HG03469 (cell line): ENCODE data around the gene MYADM.
"Not testable (repeated sequence)": the region's sequence is repeated elsewhere in the genome, so short reads cannot be mapped to it uniquely, and the experiment has no call there.

ENCODE experiments used
- ATAC-seq: cut with Tn5 transposase; IDR thresholded peaks from one replicate; pipeline ENCODE4 v1.9.1; 2021; ENCODE audit warnings: mild to moderate bottlenecking, moderate library complexity, moderate number of reproducible peaks; ENCODE audit not compliant: unreplicated experiment

MYADM gene

DNA sequence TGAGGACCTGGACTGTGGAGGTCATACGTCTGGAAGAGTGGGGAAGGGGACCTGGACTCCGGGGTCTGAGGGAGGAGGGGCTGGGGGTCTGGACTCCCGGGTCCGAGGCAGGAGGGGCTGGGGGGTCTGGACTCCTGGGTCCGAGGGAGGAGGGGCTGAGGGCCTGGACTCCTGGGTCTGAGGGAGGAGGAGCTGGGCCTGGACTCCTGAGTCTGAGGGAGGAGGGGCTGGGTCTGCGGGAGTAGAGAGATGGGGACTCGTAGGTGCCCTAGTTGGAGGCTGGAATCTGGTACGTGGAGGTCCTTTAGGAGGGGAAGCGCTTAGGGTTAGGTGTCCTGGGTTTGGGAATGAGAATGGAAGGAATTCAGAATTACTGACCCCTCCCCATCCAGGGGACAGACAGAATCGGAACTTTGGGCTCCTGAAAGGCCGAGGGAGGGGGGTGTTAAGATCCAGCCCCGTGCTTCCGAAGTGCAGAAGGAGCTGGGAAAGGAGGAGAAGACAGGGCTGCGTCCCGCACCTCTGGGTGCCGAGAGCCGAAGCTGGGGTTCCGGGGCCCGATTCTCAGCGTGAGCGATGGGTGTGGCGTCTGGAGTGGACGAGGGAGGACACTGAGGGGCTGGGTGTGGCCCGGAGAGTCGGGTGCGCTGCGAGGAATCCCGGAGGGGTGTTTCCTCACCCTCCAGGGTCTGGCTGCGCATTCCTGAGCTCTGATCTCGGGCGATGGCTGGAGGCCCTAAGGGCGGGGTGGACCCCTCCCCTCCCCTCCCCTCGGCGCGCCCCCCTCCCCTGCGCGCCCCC, 608 bp downstream of the MYADM start:
- no peak for ATAC-seq

DNA sequence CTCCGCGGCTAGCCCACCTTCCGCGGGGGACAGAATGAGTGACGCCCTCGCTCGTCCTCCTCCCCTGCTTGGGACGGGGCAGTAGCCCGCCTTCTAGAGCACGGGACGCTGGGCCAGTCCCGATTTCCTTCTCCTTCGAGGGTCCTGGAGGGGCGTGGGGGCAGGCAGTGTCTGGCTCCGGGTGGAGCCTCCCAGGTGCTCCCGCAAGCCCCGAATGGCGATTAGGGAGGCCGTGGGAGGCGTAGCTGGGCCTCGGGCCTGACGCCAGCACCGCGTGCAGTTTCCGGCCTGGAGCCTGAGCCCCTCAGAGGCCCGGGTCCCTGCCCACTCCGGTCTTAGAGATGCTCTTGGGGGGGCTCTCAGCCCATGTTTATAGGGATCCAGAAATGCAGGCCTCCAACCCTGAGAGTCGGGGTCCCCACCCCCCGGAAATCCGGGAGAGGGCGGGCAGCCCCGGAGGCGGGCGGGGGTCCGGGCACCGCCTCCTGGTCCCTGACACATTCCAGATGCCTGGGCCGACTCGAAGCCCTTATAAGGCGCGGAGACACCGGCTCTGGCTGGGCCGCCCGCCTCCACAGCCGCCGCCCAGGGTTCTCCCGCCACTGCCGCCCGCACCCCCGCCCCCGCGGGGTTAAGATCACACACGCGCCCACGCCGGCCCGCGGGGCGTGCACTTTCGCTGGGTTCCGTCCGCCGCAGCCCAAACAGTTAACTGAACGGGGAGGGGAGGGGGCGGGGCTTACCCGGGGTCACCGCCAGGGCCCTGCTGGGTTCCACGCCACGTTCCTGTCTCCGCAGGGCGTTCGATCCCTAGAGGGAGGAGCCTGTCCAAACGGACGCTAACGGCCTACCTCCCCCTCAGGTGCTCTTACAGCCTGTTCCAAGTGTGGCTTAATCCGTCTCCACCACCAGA, 1.5 kb downstream of the MYADM start:
- ATAC-seq, result no peak

DNA sequence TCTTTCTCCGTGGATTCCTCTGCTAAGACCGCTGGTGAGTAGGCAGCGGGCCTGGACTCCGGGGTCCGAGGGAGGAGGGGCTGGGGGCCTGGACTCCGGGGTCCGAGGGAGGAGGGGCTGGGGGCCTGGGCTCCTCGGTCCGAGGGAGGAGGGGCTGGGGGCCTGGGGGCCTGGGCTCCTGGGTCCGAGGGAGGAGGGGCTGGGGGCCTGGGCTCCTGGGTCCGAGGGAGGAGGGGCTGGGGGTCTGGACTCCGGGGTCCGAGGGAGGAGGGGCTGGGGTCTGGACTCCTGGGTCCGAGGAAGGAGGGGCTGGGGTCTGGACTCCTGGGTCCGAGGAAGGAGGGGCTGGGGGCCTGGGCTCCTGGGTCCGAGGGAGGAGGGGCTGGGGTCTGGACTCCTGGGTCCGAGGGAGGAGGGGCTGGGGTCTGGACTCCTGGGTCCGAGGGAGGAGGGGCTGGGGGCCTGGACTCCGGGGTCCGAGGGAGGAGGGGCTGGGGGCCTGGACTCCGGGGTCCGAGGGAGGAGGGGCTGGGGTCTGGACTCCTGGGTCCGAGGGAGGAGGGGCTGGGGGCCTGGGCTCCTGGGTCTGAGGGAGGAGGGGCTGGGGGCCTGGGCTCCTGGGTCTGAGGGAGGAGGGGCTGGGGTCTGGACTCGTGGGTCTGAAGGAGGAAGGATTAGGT, 2.3 kb downstream of the MYADM start:
- not testable (repeated sequence) for ATAC-seq

DNA sequence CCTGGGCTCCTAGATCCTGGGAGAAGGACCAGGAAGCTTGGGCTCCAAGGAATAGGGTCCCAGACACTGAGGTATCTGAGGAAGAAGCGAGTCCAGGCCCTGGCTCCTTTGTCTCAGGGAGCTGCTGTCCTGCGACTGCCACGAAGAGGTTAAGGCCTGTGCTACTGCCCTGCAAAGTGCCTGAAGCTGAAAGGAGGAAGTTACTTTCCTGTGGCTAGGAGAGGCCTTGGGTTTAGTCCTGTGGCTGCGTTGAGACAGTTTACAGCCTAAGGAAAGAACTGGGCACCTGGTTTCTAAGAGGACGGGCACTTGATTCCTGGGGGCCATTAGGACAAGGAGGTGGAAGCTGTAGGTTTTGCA, 2.8 kb downstream of the MYADM start:
- no peak for ATAC-seq

DNA sequence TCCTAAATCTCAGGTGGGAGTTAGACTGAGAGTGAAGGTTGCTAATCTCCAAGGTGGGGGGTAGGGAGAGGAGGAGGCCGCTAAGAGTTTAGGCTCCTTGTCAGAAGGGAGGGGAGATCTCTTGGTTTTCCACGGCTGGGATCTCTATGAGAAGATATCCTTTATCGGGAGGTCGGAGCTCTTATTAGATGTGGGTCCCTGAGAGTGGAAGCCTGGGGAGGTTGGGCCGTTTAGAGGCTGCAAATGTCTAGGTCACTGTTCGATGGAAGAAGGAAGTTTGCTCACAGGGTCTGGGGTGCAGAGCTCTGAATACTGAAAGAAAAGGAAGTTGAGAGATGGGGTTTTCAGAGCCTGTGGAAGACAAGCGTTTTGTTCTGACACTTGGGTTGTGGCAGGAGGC, 3.8 kb downstream of the MYADM start:
- no peak for ATAC-seq

DNA sequence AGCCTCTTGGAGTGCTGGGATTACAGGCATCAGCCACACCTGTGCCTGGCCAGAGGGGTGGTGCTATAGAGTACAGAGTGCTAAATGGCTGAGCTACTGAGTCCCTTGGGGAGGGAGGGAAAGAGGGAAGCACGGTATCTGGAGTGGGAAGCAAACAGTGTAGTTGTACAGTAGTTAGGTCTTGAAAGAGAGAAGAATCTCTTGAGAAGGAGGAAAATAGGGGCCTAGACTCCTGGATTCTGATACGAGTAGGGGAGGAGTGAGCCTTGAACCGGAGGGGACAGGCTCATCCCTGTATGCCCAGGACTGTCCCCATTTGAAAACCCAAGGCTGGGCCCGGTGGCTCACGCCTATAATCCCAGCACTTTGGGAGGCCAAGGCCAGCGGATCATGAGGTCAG, 5.1 kb downstream of the MYADM start:
- ATAC-seq, result no peak

DNA sequence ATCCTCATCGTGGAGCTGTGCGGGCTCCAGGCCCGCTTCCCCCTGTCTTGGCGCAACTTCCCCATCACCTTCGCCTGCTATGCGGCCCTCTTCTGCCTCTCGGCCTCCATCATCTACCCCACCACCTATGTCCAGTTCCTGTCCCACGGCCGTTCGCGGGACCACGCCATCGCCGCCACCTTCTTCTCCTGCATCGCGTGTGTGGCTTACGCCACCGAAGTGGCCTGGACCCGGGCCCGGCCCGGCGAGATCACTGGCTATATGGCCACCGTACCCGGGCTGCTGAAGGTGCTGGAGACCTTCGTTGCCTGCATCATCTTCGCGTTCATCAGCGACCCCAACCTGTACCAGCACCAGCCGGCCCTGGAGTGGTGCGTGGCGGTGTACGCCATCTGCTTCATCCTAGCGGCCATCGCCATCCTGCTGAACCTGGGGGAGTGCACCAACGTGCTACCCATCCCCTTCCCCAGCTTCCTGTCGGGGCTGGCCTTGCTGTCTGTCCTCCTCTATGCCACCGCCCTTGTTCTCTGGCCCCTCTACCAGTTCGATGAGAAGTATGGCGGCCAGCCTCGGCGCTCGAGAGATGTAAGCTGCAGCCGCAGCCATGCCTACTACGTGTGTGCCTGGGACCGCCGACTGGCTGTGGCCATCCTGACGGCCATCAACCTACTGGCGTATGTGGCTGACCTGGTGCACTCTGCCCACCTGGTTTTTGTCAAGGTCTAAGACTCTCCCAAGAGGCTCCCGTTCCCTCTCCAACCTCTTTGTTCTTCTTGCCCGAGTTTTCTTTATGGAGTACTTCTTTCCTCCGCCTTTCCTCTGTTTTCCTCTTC, 6.3 kb downstream of the MYADM start:
- ATAC-seq, result no peak

DNA sequence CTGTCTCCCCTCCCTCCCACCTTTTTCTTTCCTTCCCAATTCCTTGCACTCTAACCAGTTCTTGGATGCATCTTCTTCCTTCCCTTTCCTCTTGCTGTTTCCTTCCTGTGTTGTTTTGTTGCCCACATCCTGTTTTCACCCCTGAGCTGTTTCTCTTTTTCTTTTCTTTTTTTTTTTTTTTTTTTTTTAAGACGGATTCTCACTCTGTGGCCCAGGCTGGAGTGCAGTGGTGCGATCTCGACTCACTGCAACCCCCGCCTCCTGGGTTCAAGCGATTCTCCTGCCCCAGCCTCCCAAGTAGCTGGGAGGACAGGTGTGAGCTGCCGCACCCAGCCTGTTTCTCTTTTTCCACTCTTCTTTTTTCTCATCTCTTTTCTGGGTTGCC, 6.9 kb downstream of the MYADM start:
- ATAC-seq, result no peak

DNA sequence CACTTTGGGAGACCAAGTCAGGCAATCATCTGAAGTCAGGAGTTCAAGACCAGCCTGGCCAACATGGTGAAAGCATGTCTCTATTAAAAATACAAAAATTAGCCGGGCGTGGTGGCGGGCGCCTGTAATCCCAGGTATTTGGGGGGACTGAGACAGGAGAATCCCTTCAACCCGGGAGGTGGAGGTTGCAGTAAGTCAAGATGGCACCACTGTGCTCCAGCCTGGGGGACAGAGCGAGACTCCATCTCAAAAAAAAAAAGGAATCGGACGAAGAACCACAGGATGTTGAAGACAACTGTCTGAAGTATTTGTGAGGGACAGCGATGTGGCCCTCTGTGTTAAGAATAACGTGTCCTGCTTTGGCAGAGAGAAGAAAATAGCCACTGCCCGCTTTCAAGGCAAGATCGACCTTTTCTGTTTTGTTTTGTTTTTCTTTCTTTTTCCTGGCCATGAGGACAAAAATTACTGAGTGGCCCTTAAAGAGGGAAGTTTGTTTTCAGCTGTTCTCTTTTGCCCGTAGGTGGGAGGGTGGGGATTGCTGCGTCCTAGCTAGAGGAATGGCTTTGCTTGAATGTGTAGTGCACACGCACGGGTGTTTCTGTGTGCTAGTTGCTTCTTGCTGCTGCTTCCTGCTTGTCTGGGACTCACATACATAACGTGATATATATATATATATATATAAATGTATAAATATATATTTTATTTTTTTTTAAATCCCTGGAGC, 8.1 kb downstream of the MYADM start:
- no peak for ATAC-seq

DNA sequence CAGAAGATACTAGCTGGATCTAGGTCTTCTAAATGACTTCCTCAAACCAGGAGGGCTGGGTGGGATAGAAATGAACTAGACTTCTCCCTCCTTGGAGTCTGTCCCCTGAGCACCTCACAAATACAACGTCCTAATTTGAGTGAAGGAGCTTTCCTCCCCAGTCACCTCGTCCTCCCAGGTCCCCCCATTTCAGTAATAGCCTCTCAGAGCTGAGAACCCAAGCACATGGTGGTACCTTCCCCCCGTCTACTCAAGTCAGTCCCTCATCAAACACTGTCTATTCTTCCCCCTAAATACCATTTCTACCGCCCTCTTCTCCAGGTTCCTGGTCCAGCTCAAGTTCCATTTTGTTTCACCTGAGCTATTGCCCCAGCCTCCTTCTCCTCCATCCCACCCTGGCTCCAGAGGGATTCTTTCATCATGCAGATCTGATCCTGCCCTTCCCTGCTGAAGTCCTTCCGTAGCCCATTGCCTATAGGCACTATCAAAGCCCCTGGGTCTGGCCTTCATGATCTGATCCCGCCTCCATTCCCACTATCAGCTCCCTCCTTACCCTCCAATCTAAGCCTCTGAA, 9.1 kb downstream of the MYADM start:
- ATAC-seq, result no peak

DNA sequence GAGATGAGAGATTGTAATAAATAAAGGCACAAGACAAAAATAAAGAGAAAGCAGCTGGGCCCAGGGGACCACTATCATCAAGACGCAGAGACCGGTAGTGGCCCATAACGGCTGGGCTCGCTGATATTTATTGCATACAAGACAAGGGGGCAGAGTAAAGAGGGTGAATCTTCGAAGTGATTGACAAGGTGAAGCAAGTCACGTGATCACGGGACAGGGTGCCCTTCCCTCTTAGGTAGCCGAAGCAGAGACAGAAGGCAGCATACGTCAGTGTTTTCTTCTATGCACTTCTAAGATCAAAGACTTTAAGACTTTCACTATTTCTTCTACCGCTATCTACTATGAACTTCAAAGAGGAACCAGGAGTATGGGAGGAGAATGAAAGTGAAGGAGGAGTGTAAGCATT, 9.7 kb downstream of the MYADM start:
- no peak for ATAC-seq

DNA sequence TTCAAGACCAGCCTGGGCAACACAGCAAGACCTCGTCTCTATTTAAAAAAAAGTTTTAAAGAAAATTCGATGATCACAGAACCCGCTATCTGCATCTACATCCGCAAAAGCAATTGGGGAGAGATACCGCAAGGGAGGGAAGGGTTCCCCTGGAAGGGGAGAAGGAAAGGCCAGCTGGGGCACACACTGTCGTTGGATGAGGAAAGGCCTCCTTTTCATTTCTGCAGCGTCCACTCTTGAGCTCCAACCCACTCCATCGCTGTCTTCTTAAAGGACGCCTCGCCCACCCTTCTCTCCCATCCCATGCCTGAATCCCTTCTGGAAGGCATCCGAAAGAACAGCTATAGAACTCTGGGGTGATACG, 11.1 kb downstream of the MYADM start:
- ATAC-seq, result no peak

DNA sequence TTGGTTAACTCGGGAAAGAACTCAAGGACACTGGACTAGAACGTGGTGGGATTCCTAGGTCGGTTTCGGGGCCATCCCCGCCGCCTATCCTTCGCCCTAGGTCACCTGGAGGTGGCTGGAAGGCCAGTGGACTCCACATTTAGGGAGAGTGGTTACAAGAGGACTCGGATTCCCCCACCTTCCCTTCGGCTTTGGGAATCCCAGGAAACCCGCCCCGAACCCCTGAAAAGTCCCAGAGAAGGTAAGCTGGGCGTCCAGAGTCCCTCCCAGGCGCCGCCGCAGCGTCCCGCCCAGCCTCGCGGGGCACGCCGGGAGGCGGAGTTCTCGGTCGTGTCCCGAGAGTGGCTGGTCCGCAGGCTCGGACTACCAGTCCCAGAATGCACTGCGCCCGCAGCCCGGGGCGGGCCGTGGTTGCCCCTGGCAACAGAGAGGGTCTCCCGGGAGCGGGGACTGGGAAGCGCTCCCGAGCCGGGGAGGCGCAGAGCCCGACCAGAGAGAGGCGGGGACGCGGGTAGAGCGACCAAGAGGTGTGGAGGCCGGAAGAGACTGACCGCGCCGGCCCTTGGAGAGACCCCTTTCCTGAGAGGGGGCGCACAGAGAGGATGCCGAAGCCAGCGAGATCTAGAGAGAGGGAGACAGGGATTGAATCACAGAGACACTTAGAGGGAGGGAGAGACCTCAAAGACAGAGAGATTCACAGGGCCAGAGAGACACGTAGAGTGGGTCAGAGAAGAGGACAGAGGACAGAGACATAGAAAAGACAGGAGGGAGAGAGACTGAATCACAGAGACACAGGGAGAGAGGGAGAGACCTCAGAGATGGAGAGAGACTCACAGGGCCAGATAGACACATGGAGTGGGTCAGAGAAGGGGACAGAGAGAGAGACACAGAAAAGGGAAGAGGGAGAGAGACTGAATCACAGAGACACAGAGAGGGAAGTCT, 11.7 kb downstream of the MYADM start:
- peak; percentile 78 for ATAC-seq

DNA sequence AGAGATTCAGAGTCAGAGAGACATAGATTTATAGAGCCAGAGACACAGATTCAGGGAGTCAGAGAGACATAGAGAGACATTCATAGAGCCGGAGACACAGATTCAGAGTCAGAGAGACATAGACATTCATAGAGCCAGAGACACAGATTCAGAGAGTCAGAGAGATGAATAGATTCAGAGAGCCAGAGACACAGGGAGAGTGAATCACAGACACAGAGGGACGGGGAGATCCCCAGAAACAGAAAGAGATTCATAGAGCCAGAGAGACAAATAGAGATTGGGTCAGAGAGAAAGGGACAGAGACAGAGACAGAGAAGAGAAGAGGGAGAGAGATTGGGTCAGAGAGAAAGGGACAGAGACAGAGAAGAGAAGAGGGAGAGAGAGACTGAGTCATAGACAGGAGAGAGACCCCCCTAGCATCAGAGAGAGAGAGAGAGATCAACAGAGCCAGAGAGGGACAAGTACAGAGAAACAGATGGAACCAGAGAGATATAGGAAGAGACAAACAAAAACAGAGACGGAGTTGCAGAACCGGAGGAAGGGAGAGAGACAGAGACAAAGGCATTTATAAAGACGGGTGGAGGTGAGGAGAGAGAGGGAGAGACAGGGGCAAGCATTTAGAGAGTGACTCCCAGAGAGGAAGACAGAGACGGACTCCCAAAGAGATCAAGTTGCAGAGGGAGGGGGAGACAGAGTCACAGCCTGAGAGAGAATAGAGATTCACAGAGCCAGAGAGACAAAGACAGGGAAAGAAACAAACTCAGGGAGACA, 13.2 kb downstream of the MYADM start:
- no peak for ATAC-seq

DNA sequence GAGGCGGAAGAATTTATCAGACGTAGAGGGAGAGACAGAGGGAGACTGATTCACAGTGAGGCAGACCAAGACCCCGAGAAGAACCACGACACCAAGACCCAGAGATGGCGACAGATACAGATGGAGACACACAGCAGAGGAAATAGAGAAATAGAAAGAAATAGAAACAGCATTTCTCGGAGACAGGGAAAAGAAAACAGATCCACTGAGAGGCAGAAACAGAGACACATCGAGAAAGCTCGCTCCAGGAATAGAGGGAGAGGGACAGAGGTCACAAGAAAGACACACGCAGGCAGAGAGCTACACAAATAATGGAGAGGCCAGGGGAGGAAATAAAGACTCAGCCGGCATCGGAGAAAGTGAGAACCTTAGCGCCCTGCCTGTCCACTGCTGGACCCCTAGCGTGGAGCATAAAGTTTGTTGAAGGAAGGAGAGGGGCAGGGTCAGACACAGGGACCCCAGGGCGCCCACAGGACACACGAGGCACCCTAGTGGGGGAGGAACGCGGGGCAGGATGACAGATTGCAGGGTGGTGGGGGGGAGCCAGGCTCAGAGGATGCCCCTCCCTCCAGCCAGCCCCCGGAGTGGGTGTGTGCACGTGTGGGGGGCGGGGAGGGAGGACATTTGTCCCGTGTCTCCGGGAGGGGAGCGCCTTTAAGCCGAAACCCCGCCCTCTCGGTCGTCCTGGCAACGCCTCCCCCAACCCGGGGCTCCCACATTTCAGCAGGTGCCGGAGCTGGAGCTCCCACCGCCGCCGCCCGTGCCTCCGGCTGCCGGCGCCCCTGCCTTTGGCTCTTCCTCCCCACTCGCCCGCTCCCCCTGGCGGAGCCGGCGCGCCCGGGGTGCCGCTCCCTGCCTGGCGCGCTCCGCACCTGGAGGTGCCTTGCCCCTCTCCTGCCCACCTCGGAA, 14.1 kb downstream of the MYADM start, which contains the start of gene PRKCG:
TSS of gene PRKCG (plus strand) at position 716 of the 909 bp plus-strand sequence. CDS start 298 bp downstream, outside the sequence.
- no peak for ATAC-seq

DNA sequence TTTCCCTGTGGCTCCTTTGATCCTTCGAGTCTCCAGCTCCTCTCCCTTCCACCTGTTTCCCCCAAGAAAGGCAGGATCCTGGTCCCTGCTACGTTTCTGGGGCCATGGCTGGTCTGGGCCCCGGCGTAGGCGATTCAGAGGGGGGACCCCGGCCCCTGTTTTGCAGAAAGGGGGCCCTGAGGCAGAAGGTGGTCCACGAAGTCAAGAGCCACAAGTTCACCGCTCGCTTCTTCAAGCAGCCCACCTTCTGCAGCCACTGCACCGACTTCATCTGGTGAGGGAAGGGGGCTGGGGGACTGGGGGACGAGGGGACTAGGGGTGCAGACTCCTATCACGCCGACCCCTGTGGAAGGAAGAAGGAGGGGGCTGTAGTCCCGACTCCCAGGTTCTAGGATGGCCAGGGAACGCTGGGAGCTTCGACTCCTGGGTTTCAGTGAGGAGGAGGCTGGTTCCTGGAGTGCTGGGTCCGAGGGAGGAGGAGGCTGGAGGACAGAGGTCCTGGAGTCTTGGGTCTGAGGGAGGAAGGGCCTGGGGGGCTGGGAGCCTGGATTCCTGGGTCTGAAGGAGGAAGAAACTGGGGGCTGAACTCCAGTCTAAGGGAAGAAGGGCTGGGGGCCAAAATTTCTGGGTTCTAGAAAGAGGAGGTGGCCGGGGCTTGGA, 14.8 kb downstream of the MYADM start:
- no peak for ATAC-seq
